Activated CD8-positive, alpha-beta memory T cell treated with anti-CD3 and anti-CD28 coated beads, Interleukin-2, amount 50 U/mL, for 48 hours (primary cell): ENCODE data around the gene ELP4.
"Not testable (repeated sequence)": the region's sequence is repeated elsewhere in the genome, so short reads cannot be mapped to it uniquely, and the experiment has no call there.

Source experiments
- DNase-seq: peaks from one replicate; pipeline ENCODE4 v3.0.0-alpha.2; 2020

ELP4 gene

DNA sequence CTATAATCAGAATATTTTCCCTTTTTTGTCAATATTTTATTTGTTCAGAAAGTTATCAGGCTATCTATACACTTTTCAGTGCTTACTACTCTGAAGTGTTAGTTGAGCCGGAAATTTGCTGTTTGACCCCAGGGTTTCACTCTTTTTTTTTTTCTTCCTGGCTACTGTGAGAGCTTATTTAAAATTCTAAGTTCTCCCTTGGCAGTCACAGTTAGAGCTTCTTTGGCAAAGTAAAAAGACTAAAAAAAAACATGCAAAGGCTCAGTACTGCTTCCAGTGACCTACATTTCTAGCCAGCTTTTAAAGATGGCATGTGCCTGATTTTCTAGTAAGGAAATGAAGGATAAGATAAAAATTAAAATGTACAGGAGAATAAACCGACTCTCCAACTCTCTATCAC, 48.4 kb downstream of the ELP4 start:
- no peak for DNase-seq

DNA sequence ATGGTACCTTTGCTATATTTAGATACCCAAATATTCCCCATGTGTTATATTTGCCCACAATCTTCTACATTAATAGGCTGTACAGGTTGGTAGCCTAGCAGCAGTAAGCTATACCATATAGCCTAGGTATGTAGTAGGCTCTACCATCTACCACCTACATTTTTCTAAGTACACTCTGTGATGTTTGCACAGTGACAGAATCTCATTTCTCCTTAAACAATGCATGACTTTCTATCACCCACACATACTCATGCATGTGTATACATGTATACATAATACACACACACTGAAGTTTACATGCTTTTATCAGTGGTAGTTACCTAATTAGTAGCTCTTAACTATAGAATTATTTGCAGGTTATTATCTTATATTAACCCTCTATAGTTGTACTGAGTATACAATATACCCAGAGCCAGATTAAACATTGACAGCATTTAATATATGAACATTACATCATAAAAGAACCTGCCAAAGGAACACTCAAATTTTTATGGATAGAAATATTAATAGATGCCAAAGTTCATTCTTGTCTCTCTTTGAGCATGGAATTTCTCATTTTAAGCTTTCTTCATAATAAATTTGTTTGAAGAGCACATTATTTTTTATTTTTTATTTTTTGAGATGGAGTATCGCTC, 51.4 kb downstream of the ELP4 start:
- no peak for DNase-seq

DNA sequence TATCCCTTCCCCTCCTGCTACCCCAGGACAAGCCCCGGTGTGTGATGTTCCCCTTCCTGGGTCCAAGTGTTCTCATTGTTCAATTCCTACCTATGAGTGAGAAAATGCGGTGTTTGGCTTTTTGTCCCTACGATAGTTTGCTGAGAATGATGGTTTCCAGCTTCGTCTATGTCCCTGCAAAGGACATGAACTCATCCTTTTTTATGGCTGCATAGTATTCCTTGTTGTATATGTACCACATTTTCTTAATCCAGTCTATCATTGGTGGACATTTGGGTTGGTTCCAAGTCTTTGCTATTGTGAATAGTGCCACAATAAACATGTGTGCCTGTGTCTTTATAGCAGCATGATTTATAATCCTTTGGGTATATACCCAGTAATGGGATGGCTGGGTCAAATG, 55.0 kb downstream of the ELP4 start:
- not testable (repeated sequence) for DNase-seq

DNA sequence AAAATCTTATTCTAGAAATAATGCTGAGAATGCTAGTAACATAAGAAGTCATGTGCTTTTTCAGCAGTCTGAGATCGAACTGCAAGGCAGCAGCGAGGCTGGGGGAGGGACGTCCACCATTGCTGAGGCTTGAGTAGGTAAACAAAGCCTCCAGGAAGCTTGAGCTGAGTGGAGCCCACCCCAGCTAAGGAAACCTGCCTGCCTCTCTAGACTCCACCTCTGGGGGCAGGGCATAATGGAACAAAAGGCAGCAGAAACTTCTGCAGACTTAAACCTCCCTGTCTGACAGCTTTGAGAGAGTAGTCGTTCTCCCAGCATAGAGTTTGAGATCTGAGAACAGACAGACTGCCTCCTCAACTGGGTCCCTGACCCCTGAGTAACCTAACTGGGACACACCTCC, 64.6 kb downstream of the ELP4 start:
- not testable (repeated sequence) for DNase-seq

DNA sequence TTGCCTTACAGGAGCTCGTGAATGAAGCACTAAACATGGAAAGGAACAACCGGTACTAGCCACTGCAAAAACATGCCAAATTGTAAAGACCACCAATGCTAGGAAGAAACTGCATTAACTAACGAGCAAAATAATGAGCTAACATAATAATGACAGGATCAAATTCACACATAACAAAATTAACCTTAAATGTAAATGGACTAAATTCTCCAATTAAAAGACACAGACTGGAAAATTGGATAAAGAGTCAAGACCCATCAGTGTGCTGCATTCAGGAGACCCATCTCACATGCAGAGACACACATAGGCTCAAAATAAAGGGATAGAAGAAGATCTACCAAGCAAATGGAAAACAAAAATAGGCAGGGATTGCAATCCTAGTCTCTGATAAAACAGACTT, 66.2 kb downstream of the ELP4 start:
- not testable (repeated sequence) for DNase-seq

DNA sequence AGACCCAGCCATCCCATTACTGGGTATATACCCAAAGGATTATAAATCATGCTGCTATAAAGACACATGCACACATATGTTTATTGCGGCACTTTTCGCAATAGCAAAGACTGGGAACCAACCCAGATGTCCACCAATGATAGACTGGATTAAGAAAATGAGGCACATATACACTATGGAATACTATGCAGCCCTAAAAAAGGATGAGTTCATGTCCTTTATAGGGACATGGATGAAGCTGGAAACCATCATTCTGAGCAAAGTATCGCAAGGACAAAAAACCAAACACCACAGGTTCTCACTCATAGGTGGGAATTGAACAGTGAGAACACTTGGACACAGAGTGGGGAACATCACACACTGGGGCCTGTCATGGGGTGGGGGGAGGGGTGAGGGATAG, 69.8 kb downstream of the ELP4 start:
- DNase-seq, result not testable (repeated sequence)

DNA sequence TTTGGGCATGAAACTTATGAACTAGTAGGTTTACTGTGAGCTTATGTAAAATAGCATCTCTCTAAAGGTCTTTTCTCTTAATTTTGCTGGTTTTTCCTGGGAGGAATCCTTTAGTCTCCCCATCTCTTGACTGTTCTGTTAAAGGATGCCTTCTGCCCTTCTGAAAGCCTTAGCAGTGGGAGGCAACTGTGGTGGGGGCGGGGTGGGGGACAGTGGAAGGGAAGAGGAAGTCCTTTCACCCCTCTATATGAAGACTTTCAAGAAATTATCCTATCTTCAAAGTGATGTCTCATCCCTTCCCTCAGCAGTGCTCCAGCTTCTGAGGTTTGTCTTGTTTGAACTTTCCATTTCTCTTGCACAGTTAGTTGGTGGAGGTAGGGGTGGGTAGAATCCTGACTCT, 73.1 kb downstream of the ELP4 start:
- DNase-seq, result no peak

DNA sequence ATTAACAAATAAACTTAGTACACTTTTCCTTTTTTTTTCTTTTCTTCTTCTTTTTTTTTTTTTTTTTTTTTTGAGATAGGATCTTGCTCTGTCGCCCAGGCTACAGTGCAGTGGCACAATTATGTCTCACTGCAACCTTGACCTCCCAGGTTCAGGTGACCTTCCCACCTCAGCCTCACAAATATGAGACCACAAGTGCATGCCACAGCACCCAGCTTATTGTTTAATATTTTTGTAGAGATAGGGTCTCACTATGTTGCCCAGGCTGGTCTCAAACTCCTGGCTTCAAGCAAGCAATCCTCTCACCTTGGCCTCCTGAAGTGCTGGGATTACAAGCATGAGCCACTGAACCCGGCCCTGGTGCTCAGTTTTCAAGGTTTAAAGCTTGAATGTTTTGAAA, 88.9 kb downstream of the ELP4 start:
- DNase-seq, result no peak

DNA sequence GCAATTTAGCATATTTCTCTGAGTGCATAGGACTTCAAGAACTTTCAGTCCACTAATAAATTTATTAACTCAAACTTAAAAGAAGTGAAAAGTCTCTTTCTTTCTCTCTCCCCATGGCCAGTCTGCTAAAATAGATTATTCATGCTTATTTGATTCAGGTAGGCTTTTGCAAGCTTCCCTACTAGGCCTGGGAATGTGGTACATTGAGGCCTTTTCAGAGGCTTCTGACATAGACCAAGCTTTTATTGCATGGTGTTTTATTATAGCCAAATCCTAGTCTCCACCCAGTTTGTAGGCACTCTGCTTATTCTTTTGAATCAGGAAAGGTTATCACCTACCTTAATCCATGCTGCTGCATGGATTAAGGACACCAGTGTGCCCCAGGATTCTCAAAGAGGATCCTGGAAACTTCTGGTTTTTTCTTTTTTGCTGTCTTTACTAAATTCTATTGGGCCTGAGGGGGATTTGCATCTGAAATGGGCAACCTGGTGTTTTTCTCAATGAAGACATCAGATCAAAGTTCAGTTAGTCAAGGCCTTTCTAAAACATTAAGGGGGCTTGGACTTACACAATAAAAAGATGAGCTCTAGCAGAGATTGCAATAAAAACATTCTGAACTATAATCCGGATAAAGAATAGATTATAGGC, 92.2 kb downstream of the ELP4 start:
- DNase-seq, result no peak

DNA sequence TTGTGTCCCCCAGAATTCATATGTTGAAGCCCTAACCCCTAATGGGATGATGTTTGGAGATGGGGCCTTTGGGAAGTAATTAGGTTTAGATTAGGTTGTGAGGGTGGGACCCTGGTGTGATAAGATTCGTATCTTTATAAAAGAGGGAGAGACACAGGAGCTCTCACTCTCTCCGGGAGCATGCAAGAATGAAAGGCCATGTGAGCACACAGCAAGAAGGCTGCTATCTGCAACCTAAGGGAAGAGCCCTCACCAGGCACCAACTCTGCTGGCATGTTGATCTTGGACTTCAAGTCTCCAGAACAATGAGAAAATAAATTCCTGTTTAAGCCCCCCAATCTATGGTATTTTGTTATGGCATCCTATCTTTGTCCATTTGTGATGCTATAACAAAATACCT, 97.3 kb downstream of the ELP4 start:
- DNase-seq, result no peak

DNA sequence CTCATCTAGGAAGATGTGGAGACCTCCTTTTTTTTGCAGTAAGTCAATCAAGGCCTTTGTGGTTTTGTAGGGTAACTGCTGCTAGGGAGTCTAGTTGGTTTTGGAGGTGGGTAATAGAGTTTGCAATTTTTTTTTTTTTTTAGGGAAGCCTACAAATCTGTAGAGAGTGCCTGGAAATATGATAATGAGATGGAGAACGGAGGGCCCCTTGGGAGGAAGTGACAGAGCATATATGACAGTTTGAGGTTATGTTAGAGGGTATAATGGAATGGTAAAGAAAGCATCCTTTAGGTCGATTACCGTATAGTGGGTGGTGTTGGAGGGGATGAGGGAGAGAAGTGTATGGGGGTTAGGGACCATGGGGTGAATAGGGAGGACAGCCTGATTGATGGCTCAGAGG, 98.3 kb downstream of the ELP4 start:
- DNase-seq, result no peak

DNA sequence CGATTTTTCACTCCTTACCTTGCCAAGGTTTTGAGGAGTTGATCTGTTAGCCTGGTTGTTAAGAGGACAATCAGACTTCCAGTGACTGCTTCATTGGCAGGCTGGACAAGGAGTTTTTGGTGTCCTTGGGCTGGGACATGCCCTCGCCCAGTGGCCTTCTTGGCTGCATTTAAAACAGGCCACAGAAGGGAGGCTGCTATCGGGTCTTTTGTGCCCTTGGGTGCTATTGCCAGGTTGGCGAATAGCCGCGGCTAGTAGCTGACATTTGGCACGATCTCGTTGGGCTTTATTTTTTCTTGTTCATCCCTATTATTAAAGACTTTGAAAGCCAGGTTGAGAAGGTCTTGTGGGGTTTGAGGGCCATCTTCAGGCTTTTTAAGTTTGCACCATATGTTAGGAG, 99.4 kb downstream of the ELP4 start:
- DNase-seq, result no peak

DNA sequence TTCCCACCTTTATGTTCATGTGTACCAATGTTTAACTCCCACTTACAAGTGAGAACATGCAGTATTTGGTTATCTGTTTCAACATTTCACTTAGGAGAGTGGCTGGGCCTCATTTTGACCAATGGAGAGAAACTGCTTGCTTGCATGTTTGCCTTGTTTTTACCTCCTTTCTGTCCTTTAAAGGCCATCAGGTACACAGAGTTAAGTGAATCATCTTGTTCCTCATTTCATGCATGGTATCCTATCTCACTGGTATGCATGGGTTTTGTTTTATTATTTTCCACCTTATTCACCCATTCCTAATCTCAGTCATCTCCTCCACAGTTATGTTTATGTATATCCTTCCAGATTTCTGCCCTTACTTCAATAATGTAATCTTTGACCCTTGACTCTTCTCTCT, 101.0 kb downstream of the ELP4 start:
- DNase-seq, result no peak

DNA sequence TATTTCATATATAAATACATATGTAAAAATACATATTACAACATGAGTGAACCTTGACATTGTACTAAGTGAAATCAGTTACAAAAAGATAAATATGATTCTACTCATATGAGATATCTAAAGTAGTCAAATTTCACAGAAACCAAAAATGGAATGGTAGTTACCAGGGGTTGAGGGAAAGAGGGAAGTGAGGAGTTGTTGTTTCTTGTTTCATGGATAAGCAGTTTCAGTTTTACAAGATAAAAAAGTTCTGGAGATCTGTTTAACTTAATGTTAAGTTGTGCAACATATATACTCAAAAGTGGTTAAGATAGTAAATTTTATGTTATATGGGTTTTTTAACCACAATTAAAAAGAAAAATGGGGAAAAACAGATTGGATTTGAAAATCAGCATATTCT, 107.7 kb downstream of the ELP4 start:
- no peak for DNase-seq

DNA sequence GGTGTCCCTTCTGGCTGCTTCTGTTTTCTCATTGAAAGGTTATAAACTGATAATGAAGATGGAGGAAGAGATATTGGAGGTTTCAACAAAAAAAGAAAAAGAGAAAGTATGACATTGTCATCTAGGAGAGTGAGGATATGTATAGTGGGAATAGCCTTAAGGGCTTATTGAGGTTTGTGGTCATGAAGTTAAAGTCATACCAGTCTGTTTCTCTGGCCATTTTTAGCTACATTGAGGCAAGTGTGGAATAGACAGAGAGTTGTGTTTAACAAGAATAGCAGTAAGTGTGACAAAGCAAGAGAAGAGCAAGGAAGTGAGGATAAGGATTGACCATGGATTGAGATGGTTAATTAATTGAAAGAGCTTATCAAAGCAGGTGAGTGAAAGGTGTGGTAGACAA, 110.4 kb downstream of the ELP4 start:
- DNase-seq, result no peak

DNA sequence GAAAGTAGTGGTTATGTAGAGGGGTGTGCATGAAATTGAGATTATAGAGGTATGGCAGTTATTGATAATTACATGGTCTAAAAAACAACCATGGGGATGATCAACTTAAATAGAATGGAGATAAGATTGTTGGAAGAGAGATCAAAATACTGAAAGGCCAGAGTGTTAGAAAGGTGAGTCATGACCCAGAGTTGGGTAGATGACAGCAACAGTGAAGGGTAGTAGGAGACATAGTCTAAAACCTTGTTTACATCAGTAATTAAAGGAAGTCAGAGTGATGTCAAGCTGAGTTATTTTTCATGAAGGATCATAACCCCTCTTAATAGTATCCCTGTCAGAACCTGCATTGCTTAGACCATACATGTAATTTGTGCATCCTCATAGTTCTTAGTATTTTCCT, 110.9 kb downstream of the ELP4 start:
- DNase-seq, result no peak

DNA sequence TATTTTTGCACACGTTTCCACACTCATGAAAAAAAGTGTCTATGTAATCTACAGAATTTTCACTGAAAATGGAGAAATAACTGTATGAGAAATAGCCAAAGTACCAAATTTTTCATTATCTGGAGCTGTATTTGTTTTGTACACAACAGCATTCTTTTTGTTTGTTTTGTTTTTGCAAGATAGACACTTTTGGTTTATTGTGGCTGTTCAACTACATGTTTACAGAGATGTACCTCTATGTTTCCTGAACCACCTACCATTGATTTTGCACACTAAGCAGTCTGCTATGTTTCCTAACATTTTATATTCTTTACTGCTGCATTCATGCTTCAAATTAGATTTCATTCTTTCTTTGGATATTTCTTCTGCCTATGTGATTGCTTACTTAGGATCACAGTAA, 116.3 kb downstream of the ELP4 start:
- no peak for DNase-seq

DNA sequence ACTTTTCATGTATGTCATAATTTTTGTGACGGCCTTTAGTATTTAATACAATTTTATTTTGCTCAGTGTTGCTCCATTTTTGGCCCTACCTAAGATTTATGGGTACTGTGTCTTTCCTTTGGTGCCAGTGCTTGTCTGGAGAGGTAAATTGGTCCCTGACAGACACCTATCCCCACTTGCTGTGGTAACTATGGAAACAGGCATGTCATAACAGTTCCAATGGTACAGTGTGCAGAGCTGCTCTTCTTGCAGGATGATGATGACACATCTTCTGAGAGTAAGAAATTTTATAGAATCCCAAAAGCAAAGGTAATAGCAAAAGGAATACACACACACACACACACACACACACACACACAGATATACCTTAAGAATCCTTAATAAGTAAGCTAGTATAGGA, 118.5 kb downstream of the ELP4 start:
- DNase-seq, result no peak

DNA sequence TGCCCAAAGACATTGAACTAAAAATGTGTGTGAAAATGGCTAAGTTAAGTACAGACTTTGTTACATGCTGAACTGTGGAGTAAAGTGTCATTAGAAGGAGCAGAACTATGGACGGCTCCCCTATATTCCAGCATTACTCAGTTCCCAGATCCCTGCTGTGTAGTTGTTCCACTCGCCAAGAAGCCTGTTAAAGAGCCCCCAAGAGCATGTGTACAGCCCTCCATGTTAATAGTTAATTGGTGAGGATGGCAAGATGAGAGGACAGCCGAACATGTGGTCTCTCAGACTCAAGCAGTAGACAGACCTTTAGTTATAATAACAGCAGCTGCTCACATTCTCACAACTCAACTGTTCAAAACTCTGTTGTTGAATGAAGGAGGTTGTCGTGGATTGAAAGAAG, 127.4 kb downstream of the ELP4 start:
- no peak for DNase-seq

DNA sequence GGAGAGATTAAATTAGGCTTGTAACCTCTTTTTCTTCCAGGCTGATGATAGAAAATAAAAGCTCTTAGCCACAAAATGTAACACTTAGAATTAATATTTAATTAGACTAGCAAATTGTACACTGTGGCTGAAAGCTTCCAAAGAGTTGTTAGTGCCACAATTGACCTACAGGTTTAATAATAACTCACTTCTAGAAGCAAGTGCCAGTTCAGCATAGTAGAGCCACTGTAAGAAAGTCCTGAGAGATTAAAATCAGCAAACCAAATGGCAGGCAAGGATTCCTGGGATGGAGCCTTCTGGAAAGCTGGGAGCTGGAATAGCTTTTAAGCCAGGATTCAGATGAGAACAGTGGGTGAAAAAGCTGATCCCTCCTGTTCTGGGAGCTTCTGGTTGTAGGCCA, 131.0 kb downstream of the ELP4 start:
- no peak for DNase-seq

DNA sequence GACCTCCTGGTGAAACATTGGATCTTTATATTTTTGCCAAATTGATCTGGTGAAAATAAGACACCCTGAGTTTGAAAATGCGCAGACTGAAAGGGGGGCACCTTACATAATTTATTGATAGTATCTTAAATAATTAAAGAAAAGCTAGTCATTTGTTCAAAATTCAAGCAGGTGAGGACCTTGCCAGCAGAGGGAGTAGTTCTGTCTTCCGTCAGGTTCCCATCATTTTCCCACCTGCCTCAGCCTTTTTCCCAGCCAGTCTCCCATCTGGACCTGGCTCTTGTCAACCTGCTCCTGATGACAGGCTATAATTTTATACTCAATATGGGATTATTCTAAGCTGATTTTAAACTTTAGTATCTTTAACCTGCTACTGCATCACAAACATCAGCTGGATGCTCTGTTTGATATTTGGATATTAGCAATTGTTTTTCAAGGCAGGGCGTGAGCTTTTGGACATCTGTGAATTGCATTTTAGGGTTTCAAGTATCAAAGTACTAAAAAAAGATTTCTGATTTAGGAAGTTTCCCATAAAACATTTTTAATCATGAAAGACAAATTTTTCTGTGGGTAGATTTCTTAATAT, 132.0 kb downstream of the ELP4 start:
- no peak for DNase-seq

DNA sequence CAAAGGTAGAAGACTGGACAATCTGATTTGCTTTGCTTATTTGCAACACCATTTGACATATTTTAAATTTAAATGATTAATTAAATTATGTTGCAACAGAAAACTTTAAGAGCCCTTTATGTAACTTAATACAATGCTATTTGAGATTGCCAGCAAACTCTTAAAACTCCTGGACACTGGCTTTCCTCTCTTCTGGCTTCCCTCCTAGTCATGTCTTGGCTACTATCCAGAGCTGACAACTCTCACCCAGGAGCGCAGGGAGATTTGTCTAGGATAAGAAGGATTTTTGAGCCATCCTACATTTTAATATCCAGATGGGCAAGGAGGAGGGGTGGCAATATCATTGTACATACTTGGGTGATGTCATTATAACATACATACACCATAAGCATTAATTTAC, 134.3 kb downstream of the ELP4 start:
- DNase-seq, result no peak

DNA sequence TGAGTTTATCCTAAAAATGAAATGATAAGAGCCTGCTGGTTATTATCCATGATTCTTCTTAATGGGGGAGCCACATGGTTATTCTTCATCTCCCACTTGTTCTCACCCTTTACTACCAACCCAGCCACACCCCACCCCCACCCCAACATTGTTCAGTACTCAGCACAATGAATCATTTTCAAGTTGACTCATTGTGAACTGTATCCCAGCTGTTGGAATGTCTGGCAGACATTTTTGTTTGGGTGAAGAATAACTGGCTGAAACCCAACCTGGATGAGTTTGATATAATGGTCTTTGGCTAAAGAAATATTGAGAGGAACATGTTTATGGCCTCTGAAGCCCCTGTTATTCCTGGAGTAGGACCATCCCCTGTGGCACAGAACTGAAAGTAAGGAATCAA, 136.2 kb downstream of the ELP4 start:
- DNase-seq, result no peak

DNA sequence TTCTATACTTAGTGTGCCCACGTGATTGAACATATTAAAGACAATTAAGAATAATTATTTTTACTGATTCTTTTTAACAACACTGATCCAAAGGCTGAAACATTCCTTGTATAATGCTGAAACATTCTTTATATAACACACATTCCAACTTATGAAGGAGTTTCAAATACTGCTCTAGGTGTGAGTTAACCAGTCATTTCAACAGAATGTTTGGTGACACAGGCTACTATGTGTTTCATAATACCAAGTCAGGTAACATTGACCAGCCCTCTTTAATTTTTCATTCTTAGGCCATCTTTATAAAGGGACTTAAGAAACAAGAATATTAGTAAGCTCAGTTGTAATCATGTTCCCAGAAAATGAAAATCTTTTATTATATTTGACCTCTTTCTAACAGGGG, 136.6 kb downstream of the ELP4 start:
- no peak for DNase-seq
